Measurements from ENCODE around the gene ZDHHC1.

GRCh38 chr16:67428146-67428731 lies 12.0 kb upstream of the ZDHHC1 start:
- peak in 1 of 2 donors; percentile 19 for TF ChIP-seq POLR2A (IDR thresholded peaks at IDR 0.05)
- TF ChIP-seq, protein P1, sequence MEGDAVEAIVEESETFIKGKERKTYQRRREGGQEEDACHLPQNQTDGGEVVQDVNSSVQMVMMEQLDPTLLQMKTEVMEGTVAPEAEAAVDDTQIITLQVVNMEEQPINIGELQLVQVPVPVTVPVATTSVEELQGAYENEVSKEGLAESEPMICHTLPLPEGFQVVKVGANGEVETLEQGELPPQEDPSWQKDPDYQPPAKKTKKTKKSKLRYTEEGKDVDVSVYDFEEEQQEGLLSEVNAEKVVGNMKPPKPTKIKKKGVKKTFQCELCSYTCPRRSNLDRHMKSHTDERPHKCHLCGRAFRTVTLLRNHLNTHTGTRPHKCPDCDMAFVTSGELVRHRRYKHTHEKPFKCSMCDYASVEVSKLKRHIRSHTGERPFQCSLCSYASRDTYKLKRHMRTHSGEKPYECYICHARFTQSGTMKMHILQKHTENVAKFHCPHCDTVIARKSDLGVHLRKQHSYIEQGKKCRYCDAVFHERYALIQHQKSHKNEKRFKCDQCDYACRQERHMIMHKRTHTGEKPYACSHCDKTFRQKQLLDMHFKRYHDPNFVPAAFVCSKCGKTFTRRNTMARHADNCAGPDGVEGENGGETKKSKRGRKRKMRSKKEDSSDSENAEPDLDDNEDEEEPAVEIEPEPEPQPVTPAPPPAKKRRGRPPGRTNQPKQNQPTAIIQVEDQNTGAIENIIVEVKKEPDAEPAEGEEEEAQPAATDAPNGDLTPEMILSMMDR (IDR thresholded peaks at IDR 0.05), result peak; percentile 26 to 95 (median 84)

All from Peyer's patch (tissue), 4 donors.